AG04450 (cell line): ENCODE data around the gene RIN3. TPM values are rescaled to one million over a fixed set of nuclear protein-coding genes. Genes with fewer than 3 reads are reported as not detected.

ENCODE experiments used
- CTCF ChIA-PET: fragments of 300-600, 350-600 bp; formaldehyde crosslinking; extraction: SDS; loops from one replicate; lab custom pipeline; 2022; ENCODE audit warnings: antibody characterized with exemption, inconsistent platforms; lab: Charles Lee
- POLR2A ChIA-PET: fragments of 350-600 bp; formaldehyde crosslinking; extraction: SDS; loops from one replicate; lab custom pipeline; 2021; ENCODE audit warnings: antibody characterized with exemption, inconsistent platforms; lab: Yijun Ruan, JAX
- DNase-seq: peaks from one replicate; pipeline ENCODE4 v3.0.0-alpha.2; 2011; ENCODE audit warnings: low read depth, low spot score
- H3K27ac ChIP-seq: one replicate; pipeline ENCODE4 v1.5.1; 2012; ENCODE audit warnings: low read depth, low read length, control low read depth
- H3K27me3 ChIP-seq: one replicate; pipeline ENCODE4 v1.6.0; 2012; ENCODE audit warnings: low read length; ENCODE audit not compliant: control insufficient read depth, insufficient read depth
- H3K4me3 ChIP-seq: 2 replicates; pipeline ENCODE4 v1.5.1; 2011; ENCODE audit warnings: mild to moderate bottlenecking, low read depth, low read length, control low read depth
- H3K9me3 ChIP-seq: 2 replicates; pipeline ENCODE4 v1.5.1; 2012; ENCODE audit warnings: low read length; ENCODE audit not compliant: control insufficient read depth, insufficient read depth
- CTCF ChIP-seq: IDR thresholded peaks from 2 replicates; pipeline ENCODE4 v1.5.1; 2011; ENCODE audit warnings: low read depth, low read length, control low read depth, inconsistent platforms
- polyA plus RNA-seq: library from polyadenylated mRNA; depleted of rRNA; stranded (reverse); fragments of >200 nt; gene quantifications from 2 replicates; pipeline ENCODE4 v1.2.3, GENCODE V29; 2011

RIN3 gene
- polyA plus RNA-seq, 1 experiment: 3.7 TPM

- no peak overlapping the region for H3K27ac ChIP-seq
- CTCF ChIA-PET: interaction anchor here (0.9 to 1.2 kb wide), 2 partner anchors 12 to 18 kb away, joined by 4 to 6 read pairs; no protein-coding TSS in a partner anchor
- DNase-seq: no peak
- H3K9me3 ChIP-seq: no peaks in the 10 kb centered on the region
- no peaks in the 10 kb centered on the region for H3K27me3 ChIP-seq
- H3K4me3 ChIP-seq: no peak overlapping the region
- POLR2A ChIA-PET: no interaction called here
- no peak for TF ChIP-seq CTCF
Observed at GRCh38 chr14:92668276-92668973, 154.8 kb downstream of the RIN3 start.

DNA sequence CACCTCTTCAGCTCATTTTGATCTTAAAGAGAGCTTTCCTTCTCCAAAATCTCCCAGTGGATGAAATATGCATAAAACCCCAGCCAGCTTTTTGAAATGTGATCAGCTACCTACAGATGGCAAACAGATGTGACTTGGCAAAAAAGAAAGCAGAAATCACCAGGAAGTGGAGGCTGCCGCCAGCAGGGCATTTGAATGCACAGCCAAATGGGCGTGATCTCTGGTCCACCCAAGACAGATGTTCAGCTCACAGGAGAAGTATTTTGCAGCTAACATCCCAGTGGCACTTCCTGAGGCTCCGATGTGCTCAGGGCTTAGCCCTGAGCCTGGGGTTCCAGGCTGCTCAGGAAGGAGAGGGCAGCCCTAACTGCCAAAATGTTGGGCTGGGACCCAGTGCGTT lies 156.6 kb downstream of the RIN3 start:
- Histone ChIP-seq H3K4me3 (no peak overlapping the region), H3K27me3 (no peaks in the 10 kb centered on the region), H3K27ac (peak overlapping the region; percentile 73), H3K9me3 (no peaks in the 10 kb centered on the region)
- peak; percentile 74 for DNase-seq
- POLR2A ChIA-PET: interaction anchor here (0.6 to 1.2 kb wide), 3 partner anchors 23 to 33 kb away, joined by 3 to 4 read pairs (median 4); no protein-coding TSS in a partner anchor
- CTCF ChIA-PET: interaction anchor here (0.9 to 1.6 kb wide), 8 partner anchors 11 to 553 kb away, joined by 3 to 7 read pairs (median 4); no protein-coding TSS in a partner anchor
- TF ChIP-seq CTCF: peak; percentile 55

DNA sequence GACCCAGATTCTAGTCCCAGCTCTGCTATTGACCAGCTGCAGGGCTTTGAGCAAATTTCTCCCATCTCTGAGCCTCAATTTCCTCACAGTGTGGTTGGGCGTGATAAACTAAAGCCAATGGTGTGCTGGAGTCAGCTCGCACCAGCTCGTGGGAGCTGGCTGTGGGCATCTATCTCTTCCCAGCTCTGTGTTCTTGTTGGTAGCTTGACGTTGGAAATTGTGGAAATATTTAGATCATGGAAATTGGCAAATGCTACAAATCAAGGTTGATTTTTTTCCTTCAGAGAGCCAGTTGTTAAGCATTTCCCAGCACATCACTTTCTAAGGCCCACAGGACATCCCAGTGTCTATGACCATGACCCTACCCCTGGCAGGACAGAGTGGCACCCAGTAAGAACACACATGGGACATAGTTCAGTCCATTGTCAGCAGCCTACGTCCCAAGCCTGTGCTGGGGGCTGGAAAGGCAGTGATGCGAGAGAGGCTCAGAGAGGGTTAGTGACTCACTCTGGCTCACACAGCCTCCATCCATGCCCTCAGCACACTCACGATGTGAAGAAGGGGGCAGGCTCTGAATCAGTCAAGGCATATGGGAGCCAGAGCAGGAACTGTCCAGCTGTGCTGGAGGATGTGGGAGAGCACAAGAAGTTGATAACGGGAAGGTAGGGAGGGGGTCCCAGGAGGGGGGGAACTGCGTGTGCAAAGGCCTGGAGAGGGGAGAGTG lies 157.2 kb downstream of the RIN3 start:
- POLR2A ChIA-PET: interaction anchor here (0.6 to 1.2 kb wide), 2 partner anchors 24 to 27 kb away, joined by 3 to 4 read pairs; no protein-coding TSS in a partner anchor
- CTCF ChIA-PET: interaction anchor here (0.5 to 1.6 kb wide), 9 partner anchors 11 to 554 kb away, joined by 3 to 7 read pairs (median 4); no protein-coding TSS in a partner anchor
- H3K27ac ChIP-seq: peak overlapping the region; percentile 73
- no peak for DNase-seq
- H3K27me3 ChIP-seq: no peaks in the 10 kb centered on the region
- H3K9me3 ChIP-seq: no peaks in the 10 kb centered on the region
- no peak overlapping the region for H3K4me3 ChIP-seq
- TF ChIP-seq CTCF: no peak

DNA sequence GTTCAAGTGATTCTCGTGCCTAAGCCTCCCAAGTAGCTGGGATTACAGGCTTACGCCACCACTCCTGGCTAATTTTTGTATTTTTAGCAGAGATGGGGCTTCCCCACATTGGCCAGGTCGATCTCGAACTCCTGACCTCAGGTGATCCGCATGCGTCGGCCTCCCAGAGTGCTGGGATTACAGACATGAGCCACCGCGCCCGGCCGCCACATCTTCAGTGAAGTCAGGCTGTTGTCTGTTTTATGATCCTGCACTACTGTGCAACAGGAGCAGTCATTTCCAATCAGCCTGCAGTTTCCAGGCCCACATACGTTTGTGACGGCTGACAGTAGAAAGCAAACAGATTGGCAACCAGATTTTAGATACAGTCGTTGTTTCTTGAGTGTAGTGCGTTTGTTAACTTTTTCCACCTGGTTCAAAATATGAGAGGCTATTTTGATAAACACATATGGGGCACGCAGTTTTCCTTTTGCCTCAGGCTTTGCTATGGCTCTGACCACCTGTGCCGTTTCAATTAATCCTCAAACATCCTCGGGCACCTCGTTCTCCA lies 160.1 kb downstream of the RIN3 start:
- H3K4me3 ChIP-seq: no peak overlapping the region
- CTCF ChIA-PET: interaction anchor here (1.0 to 2.1 kb wide), 2 partner anchors 13 kb away, joined by 3 to 12 read pairs; no protein-coding TSS in a partner anchor
- no peaks in the 10 kb centered on the region; the same call in 1 of the 2 replicates for H3K9me3 ChIP-seq
- no peak for TF ChIP-seq CTCF
- no peak overlapping the region for H3K27ac ChIP-seq
- POLR2A ChIA-PET: no interaction called here
- no peak for DNase-seq
- no peaks in the 10 kb centered on the region for H3K27me3 ChIP-seq
